H9 (cell line): ENCODE data around the gene FAM53A. TPM values are rescaled to one million over a fixed set of nuclear protein-coding genes. Genes with fewer than 3 reads are reported as not detected.

ENCODE experiments used
- DNase-seq: peaks from one replicate; pipeline ENCODE4 v3.0.0-alpha.2; 2017
- H2AFZ ChIP-seq: one replicate; pipeline ENCODE4 v1.6.1; 2013; ENCODE audit warnings: mild to moderate bottlenecking, low read length, control low read depth, moderate library complexity
- H2AK5ac ChIP-seq: 2 replicates; pipeline ENCODE4 v1.6.1; 2013; ENCODE audit warnings: low read length, control low read depth, mixed read lengths; ENCODE audit not compliant: insufficient read length
- H2BK120ac ChIP-seq: one replicate; pipeline ENCODE4 v1.6.1; 2013; ENCODE audit warnings: low read depth, mild to moderate bottlenecking, low read length, control low read depth, inconsistent platforms; ENCODE audit not compliant: poor library complexity, severe bottlenecking
- H2BK12ac ChIP-seq: 2 replicates; pipeline ENCODE4 v1.6.1; 2013; ENCODE audit warnings: low read length, control low read depth, mixed read lengths, low read depth; ENCODE audit not compliant: insufficient read length
- H2BK15ac ChIP-seq: 2 replicates; pipeline ENCODE4 v1.6.1; 2013; ENCODE audit warnings: low read depth, low read length, control low read depth
- H2BK20ac ChIP-seq: one replicate; pipeline ENCODE4 v1.6.1; 2013; ENCODE audit warnings: low read depth, mild to moderate bottlenecking, low read length, control low read depth, inconsistent platforms; ENCODE audit not compliant: poor library complexity, severe bottlenecking
- H2BK5ac ChIP-seq: 2 replicates; pipeline ENCODE4 v1.6.1; 2013; ENCODE audit warnings: low read length, control low read depth, mixed read lengths; ENCODE audit not compliant: insufficient read length
- H3K14ac ChIP-seq: 2 replicates; pipeline ENCODE4 v1.6.1; 2013; ENCODE audit warnings: low read length, control low read depth; ENCODE audit not compliant: insufficient read depth
- H3K18ac ChIP-seq: 2 replicates; pipeline ENCODE4 v1.6.1; 2013; ENCODE audit warnings: low read depth, mild to moderate bottlenecking, mixed read lengths, low read length, control low read depth; ENCODE audit not compliant: insufficient read length
- H3K23ac ChIP-seq: 2 replicates; pipeline ENCODE4 v1.6.1; 2013; ENCODE audit warnings: low read length, control low read depth, mixed read lengths, low read depth; ENCODE audit not compliant: insufficient read length
- H3K23me2 ChIP-seq: 2 replicates; pipeline ENCODE4 v1.6.1; 2013; ENCODE audit warnings: low read depth, mild to moderate bottlenecking, mixed read lengths, low read length, control low read depth; ENCODE audit not compliant: insufficient read length, poor library complexity, severe bottlenecking
- H3K27ac ChIP-seq: 2 replicates; pipeline ENCODE4 v1.5.1; 2013; ENCODE audit warnings: low read length, control low read depth, mixed read lengths, low read depth; ENCODE audit not compliant: insufficient read length
- H3K27me3 ChIP-seq: 2 replicates; pipeline ENCODE4 v1.6.1; 2013; ENCODE audit warnings: low read length, control low read depth, inconsistent platforms; ENCODE audit not compliant: insufficient read depth
- H3K4ac ChIP-seq: 2 replicates; pipeline ENCODE4 v1.6.1; 2013; ENCODE audit warnings: low read depth, mild to moderate bottlenecking, control low read depth, inconsistent platforms, low read length, moderate library complexity
- H3K4me1 ChIP-seq: 2 replicates; pipeline ENCODE4 v1.6.1; 2013; ENCODE audit warnings: low read length, control low read depth, inconsistent platforms; ENCODE audit not compliant: insufficient read depth
- H3K4me2 ChIP-seq: 2 replicates; pipeline ENCODE4 v1.6.1; 2013; ENCODE audit warnings: low read length, control low read depth, mixed read lengths; ENCODE audit not compliant: insufficient read length, insufficient read depth
- H3K56ac ChIP-seq: 2 replicates; pipeline ENCODE4 v1.6.1; 2013; ENCODE audit warnings: low read depth, mild to moderate bottlenecking, mixed read lengths, low read length, control low read depth; ENCODE audit not compliant: insufficient read length
- H3K79me1 ChIP-seq: 2 replicates; pipeline ENCODE4 v1.6.1; 2013; ENCODE audit warnings: low read depth, mild to moderate bottlenecking, moderate library complexity, low read length, control low read depth, inconsistent platforms; ENCODE audit not compliant: insufficient read depth, poor library complexity, severe bottlenecking
- H3K79me2 ChIP-seq: 2 replicates; pipeline ENCODE4 v1.6.1; 2013; ENCODE audit warnings: low read length, control low read depth, inconsistent platforms; ENCODE audit not compliant: insufficient read depth
- H3K9ac ChIP-seq: 2 replicates; pipeline ENCODE4 v1.6.1; 2013; ENCODE audit warnings: low read length, control low read depth, mixed read lengths; ENCODE audit not compliant: insufficient read length; ENCODE audit errors: extremely low read depth
- H3K9me3 ChIP-seq: one replicate; pipeline ENCODE4 v1.6.1; 2013; ENCODE audit warnings: low read depth, low read length, inconsistent platforms; ENCODE audit not compliant: control insufficient read depth
- H3T11ph ChIP-seq: one replicate; pipeline ENCODE4 v1.6.1; 2013; ENCODE audit warnings: mild to moderate bottlenecking, low read length, control low read depth, inconsistent platforms
- H4K20me1 ChIP-seq: one replicate; pipeline ENCODE4 v1.6.1; 2013; ENCODE audit not compliant: control insufficient read depth, insufficient read length, insufficient read depth
- H4K5ac ChIP-seq: 2 replicates; pipeline ENCODE4 v1.6.1; 2013; ENCODE audit warnings: low read depth, mild to moderate bottlenecking, mixed read lengths, low read length, control low read depth; ENCODE audit not compliant: insufficient read length
- H4K8ac ChIP-seq: replicated peaks from 2 replicates; pipeline ENCODE4 v1.6.1; 2013; ENCODE audit warnings: low read length, control low read depth, mixed read lengths, low read depth; ENCODE audit not compliant: insufficient read length
- H4K91ac ChIP-seq: 2 replicates; pipeline ENCODE4 v1.6.1; 2013; ENCODE audit warnings: low read depth, mild to moderate bottlenecking, moderate library complexity, mixed read lengths, low read length, control low read depth; ENCODE audit not compliant: insufficient read length
- H3K27ac Mint-ChIP-seq, 3 experiments: 2 replicates in 2 of 3; 3 replicates in 1 of 3; pipeline ENCODE4 v1.8.0; 2020 to 2021; ENCODE audit warnings: mixed read lengths in 3 of 3, mild to moderate bottlenecking in 1 of 3, moderate library complexity in 1 of 3
- H3K27me3 Mint-ChIP-seq: 2 replicates; pipeline ENCODE4 v1.8.0; 2021; ENCODE audit warnings: low read depth, mild to moderate bottlenecking, moderate library complexity, mixed read lengths
- H3K36me3 Mint-ChIP-seq, 3 experiments: 2 replicates in 2 of 3; 3 replicates in 1 of 3; pipeline ENCODE4 v1.8.0; 2020 to 2021; ENCODE audit warnings: low read depth in 3 of 3, mixed read lengths in 3 of 3; ENCODE audit not compliant: insufficient read depth in 1 of 3
- H3K4me1 Mint-ChIP-seq, 2 experiments: 2 replicates each; pipeline ENCODE4 v1.8.0; 2020; ENCODE audit warnings: mixed read lengths in 2 of 2
- H3K4me3 Mint-ChIP-seq, 2 experiments: 2 replicates in 1 of 2; 3 replicates in 1 of 2; pipeline ENCODE4 v1.8.0; 2020 to 2021; ENCODE audit warnings: mild to moderate bottlenecking in 2 of 2, mixed read lengths in 2 of 2, moderate library complexity in 1 of 2
- H3K9me3 Mint-ChIP-seq, 2 experiments: 2 replicates in 1 of 2; 3 replicates in 1 of 2; pipeline ENCODE4 v1.8.0; 2020; ENCODE audit warnings: mild to moderate bottlenecking in 2 of 2, mixed read lengths in 2 of 2, moderate library complexity in 1 of 2
- CTCF ChIP-seq: fragments of 200-600 bp; sonication (generic); conservative IDR thresholded peaks from 3 replicates; pipeline ENCODE4 v1.8.0; 2021; ENCODE audit warnings: antibody characterized with exemption, mild to moderate bottlenecking
- WGBS: extraction: QIAGEN DNeasy Blood & Tissue Kit; methylation state at CpG from one replicate; pipeline ENCODE4 v1.1.7; 2013; ENCODE audit warnings: missing lambda C conversion rate, low lambda C conversion rate, mixed read lengths; ENCODE audit not compliant: insufficient read length; ENCODE audit errors: extremely low coverage; 5-methylcytosine and 5-hydroxymethylcytosine counted together
- total RNA-seq: library from RNA; stranded (reverse); gene quantifications from 2 replicates; pipeline ENCODE4 v1.2.1, GENCODE V29; 2021

The FAM53A gene
- total RNA-seq, 1 experiment from 2014 or later: 2.4 TPM

- Histone ChIP-seq H3K4me1 (no peaks in the 10 kb centered on the region), H3K9ac (no peak overlapping the region), H3K23me2 (no peaks in the 10 kb centered on the region), H3T11ph (no peak overlapping the region), H3K4me2 (no peak overlapping the region), H3K56ac (no peak overlapping the region), H4K5ac (no peak overlapping the region), H2AFZ (no peak overlapping the region), H3K79me2 (no peaks in the 10 kb centered on the region), H3K27ac (no peak overlapping the region), H3K9me3 (no peaks in the 10 kb centered on the region), H2BK12ac (no peak overlapping the region), H3K27me3 (no peaks in the 10 kb centered on the region), H4K20me1 (no peaks in the 10 kb centered on the region), H4K8ac (no peak overlapping the region), H2AK5ac (no peak overlapping the region), H3K79me1 (no peaks in the 10 kb centered on the region), H3K4ac (no peak overlapping the region), H3K14ac (no peak overlapping the region; the same call in 1 of the 2 replicates), H2BK120ac (no peak overlapping the region), H3K23ac (no peak overlapping the region), H3K18ac (no peak overlapping the region), H2BK20ac (no peak overlapping the region), H4K91ac (no peak overlapping the region), H2BK5ac (no peak overlapping the region), H2BK15ac (no peak overlapping the region)
- no CpG with 5 or more reads among the region's 19 CpGs for WGBS
- Mint-ChIP-seq H3K4me3 (no peak overlapping the region), H3K4me1 (peaks cover 7 to 11% of the 10 kb centered on the region in 2 experiments; a peak in 3 of 4 replicates), H3K9me3 (no peaks in the 10 kb centered on the region; a peak in 1 of 5 replicates), H3K27ac (no peak overlapping the region; a peak in 1 of 7 replicates), H3K27me3 (no peaks in the 10 kb centered on the region), H3K36me3 (no peaks in the 10 kb centered on the region)
- no peak for TF ChIP-seq CTCF
- DNase-seq: no peak
Observed at GRCh38 chr4:1656986-1657385, 27.1 kb downstream of the FAM53A start.
